ENCODE measurements around the gene GCC2. TPM values are rescaled to one million over a fixed set of nuclear protein-coding genes. Genes with fewer than 3 reads are reported as not detected.

The GCC2 gene
- total RNA-seq, 1 donor from 2014 or later, result 11.8 TPM

Other genes with a start within 250 kb of the GCC2 start
- gene SULT1C3, start 209.2 kb upstream of the GCC2 start, total RNA-seq, result not detected in 2 replicates
- gene SULT1C2, start 160.3 kb upstream of the GCC2 start, total RNA-seq, result not detected in 2 replicates
- 108 and 114 TPM in 2 replicates for gene SULT1C4, start 71.3 kb upstream of the GCC2 start, total RNA-seq
- gene LIMS1, start 85.3 kb downstream of the GCC2 start, total RNA-seq, result 217 and 543 TPM in 2 replicates